OCI-LY1 (cell line): Measurements from ENCODE around the gene GNAO1.

Source experiments
- H2AFZ ChIP-seq: fragments of 200-600 bp; sonication (generic), shearing (Covaris generic); 2 replicates; pipeline ENCODE4 v1.6.0; 2014; ENCODE audit warnings: antibody characterized with exemption, mild to moderate bottlenecking, low read length
- H3F3A ChIP-seq: fragments of 200-600 bp; sonication (generic), shearing (Covaris generic); 2 replicates; pipeline ENCODE4 v1.6.0; 2014; ENCODE audit warnings: mild to moderate bottlenecking, antibody characterized with exemption, low read length, moderate library complexity; ENCODE audit not compliant: insufficient read depth
- H3K27ac ChIP-seq: fragments of 200-600 bp; sonication (generic); 2 replicates; pipeline ENCODE4 v1.5.1; 2014; ENCODE audit warnings: low read length, mixed run types, mild to moderate bottlenecking, low read depth; ENCODE audit not compliant: poor library complexity, severe bottlenecking
- H3K27me3 ChIP-seq: fragments of 200-600 bp; sonication (generic); 2 replicates; pipeline ENCODE4 v1.6.0; 2014; ENCODE audit warnings: antibody characterized with exemption, mild to moderate bottlenecking, low read length, moderate library complexity; ENCODE audit not compliant: insufficient read depth
- H3K36me3 ChIP-seq: fragments of 200-600 bp; sonication (generic); 2 replicates; pipeline ENCODE4 v1.6.1; 2014; ENCODE audit warnings: mild to moderate bottlenecking, antibody characterized with exemption, low read length, moderate library complexity, mixed read lengths; ENCODE audit not compliant: insufficient read depth
- H3K4me1 ChIP-seq: fragments of 200-600 bp; sonication (generic); 2 replicates; pipeline ENCODE4 v1.5.1; 2014; ENCODE audit warnings: mild to moderate bottlenecking, low read length, moderate library complexity; ENCODE audit not compliant: insufficient read depth, severe bottlenecking
- H3K4me2 ChIP-seq: fragments of 200-600 bp; sonication (generic), shearing (Covaris generic); 2 replicates; pipeline ENCODE4 v1.6.1; 2014; ENCODE audit warnings: low read length
- H3K4me3 ChIP-seq: fragments of 200-600 bp; sonication (generic); 2 replicates; pipeline ENCODE4 v1.5.1; 2014; ENCODE audit warnings: low read length, low read depth, mild to moderate bottlenecking, mixed read lengths; ENCODE audit not compliant: poor library complexity, severe bottlenecking
- H3K79me2 ChIP-seq: fragments of 200-600 bp; shearing (Covaris generic); 2 replicates; pipeline ENCODE4 v1.6.1; 2016; ENCODE audit warnings: mixed run types, low read length, mixed read lengths; ENCODE audit not compliant: insufficient read depth
- H3K9ac ChIP-seq: fragments of 200-600 bp; sonication (generic), shearing (Covaris generic); 2 replicates; pipeline ENCODE4 v1.6.1; 2014; ENCODE audit warnings: mild to moderate bottlenecking, low read length, mixed read lengths
- H3K9me2 ChIP-seq: fragments of 200-600 bp; sonication (generic), shearing (Covaris generic); 2 replicates; pipeline ENCODE4 v1.6.1; 2014; ENCODE audit warnings: low read depth, mild to moderate bottlenecking, low read length, mixed read lengths
- H3K9me3 ChIP-seq: fragments of 200-600 bp; shearing (Covaris generic); 2 replicates; pipeline ENCODE4 v1.6.1; 2014; ENCODE audit warnings: low read length, mixed read lengths
- H4K20me1 ChIP-seq: fragments of 200-600 bp; sonication (generic), shearing (Covaris generic); 2 replicates; pipeline ENCODE4 v1.6.0; 2016; ENCODE audit warnings: mild to moderate bottlenecking, low read length; ENCODE audit not compliant: insufficient read depth
- CTCF ChIP-seq: fragments of 200-600 bp; sonication (generic), shearing (Covaris generic); IDR thresholded peaks from 2 replicates; pipeline ENCODE4 v1.5.1; 2017; ENCODE audit warnings: mild to moderate bottlenecking, antibody characterized with exemption, low read length, moderate library complexity, mixed read lengths
- EZH2 ChIP-seq: fragments of 200-600 bp; sonication (generic), shearing (Covaris generic); IDR thresholded peaks from 2 replicates; pipeline ENCODE4 v1.8.0; 2017; ENCODE audit warnings: borderline replicate concordance, mixed run types, mild to moderate bottlenecking, antibody characterized with exemption, low read length, moderate library complexity, mixed read lengths

The GNAO1 gene

GRCh38 chr16:56212144-56212543 is 20.9 kb downstream of the GNAO1 start:
- Histone ChIP-seq H3K27ac (no peak overlapping the region), H3K9ac (no peak overlapping the region), H3K27me3 (no peaks in the 10 kb centered on the region), H3F3A (no peaks in the 10 kb centered on the region), H3K79me2 (no peaks in the 10 kb centered on the region), H3K4me3 (no peak overlapping the region), H3K36me3 (no peaks in the 10 kb centered on the region), H4K20me1 (no peaks in the 10 kb centered on the region), H3K4me1 (no peaks in the 10 kb centered on the region), H3K9me2 (no peaks in the 10 kb centered on the region), H3K4me2 (no peak overlapping the region), H2AFZ (no peak overlapping the region), H3K9me3 (no peaks in the 10 kb centered on the region)
- TF ChIP-seq CTCF = no peak
- no peak for TF ChIP-seq EZH2

- H3K27me3 ChIP-seq = no peaks in the 10 kb centered on the region; the same call in 1 of the 2 replicates
- no peak overlapping the region for H3K9ac ChIP-seq
- TF ChIP-seq CTCF = no peak
- no peak for TF ChIP-seq EZH2
- H3K4me1 ChIP-seq = no peaks in the 10 kb centered on the region
- no peaks in the 10 kb centered on the region for H3F3A ChIP-seq
- no peak overlapping the region for H2AFZ ChIP-seq
- H4K20me1 ChIP-seq = no peaks in the 10 kb centered on the region
- no peaks in the 10 kb centered on the region for H3K79me2 ChIP-seq
- no peaks in the 10 kb centered on the region for H3K9me3 ChIP-seq
- no peaks in the 10 kb centered on the region for H3K9me2 ChIP-seq
- H3K36me3 ChIP-seq = no peaks in the 10 kb centered on the region
- H3K4me2 ChIP-seq = no peak overlapping the region
- H3K27ac ChIP-seq = no peak overlapping the region
- no peak overlapping the region for H3K4me3 ChIP-seq
Observed at GRCh38 chr16:56221995-56222394, 30.7 kb downstream of the GNAO1 start.

GRCh38 chr16:56222474-56222997 is 31.2 kb downstream of the GNAO1 start:
- Histone ChIP-seq H4K20me1 (no peaks in the 10 kb centered on the region), H2AFZ (no peak overlapping the region), H3K9me3 (no peaks in the 10 kb centered on the region), H3K36me3 (no peaks in the 10 kb centered on the region), H3K4me2 (no peak overlapping the region), H3K79me2 (no peaks in the 10 kb centered on the region), H3K9ac (no peak overlapping the region), H3F3A (no peaks in the 10 kb centered on the region), H3K27ac (no peak overlapping the region), H3K9me2 (no peaks in the 10 kb centered on the region), H3K4me3 (no peak overlapping the region), H3K4me1 (no peaks in the 10 kb centered on the region), H3K27me3 (no peaks in the 10 kb centered on the region; the same call in 1 of the 2 replicates)
- TF ChIP-seq CTCF = no peak
- TF ChIP-seq EZH2 = no peak
